Ecto neural progenitor cell (in vitro differentiated cells): ENCODE data around the gene CLCA4.

Source experiments
- DNase-seq: peaks from one replicate; pipeline ENCODE4 v3.0.0-alpha.2; 2018; ENCODE audit warnings: low spot score

CLCA4 gene

GRCh38 chr1:86546787-86547221 lies at the start of gene CLCA4:
Gene CLCA4 (plus strand): TSS chr1:86547078. CDS start chr1:86547120, 42 bp downstream.
- DNase-seq, result no peak

GRCh38 chr1:86498281-86498680 lies 48.6 kb upstream of the CLCA4 start:
- DNase-seq, result no peak

GRCh38 chr1:86499987-86500593 lies 46.8 kb upstream of the CLCA4 start:
- DNase-seq, result no peak

GRCh38 chr1:86500714-86501113 lies 46.2 kb upstream of the CLCA4 start:
- no peak for DNase-seq

GRCh38 chr1:86502125-86502646 lies 44.7 kb upstream of the CLCA4 start:
- peak; percentile 61 for DNase-seq

- peak; percentile 56 for DNase-seq
Measured at GRCh38 chr1:86502721-86503405, 44.0 kb upstream of the CLCA4 start.

- peak; percentile 62 for DNase-seq
Measured at GRCh38 chr1:86503406-86504136, 43.3 kb upstream of the CLCA4 start.

GRCh38 chr1:86504137-86504479 lies 42.8 kb upstream of the CLCA4 start:
- no peak for DNase-seq

GRCh38 chr1:86504895-86505563 lies 41.8 kb upstream of the CLCA4 start:
- DNase-seq, result no peak

- no peak for DNase-seq
Measured at GRCh38 chr1:86505564-86505902, 41.3 kb upstream of the CLCA4 start.

- DNase-seq, result no peak
Measured at GRCh38 chr1:86507935-86508582, 38.8 kb upstream of the CLCA4 start.

- DNase-seq, result no peak
Measured at GRCh38 chr1:86508583-86508969, 38.3 kb upstream of the CLCA4 start.

GRCh38 chr1:86515597-86515996 lies 31.3 kb upstream of the CLCA4 start:
- no peak for DNase-seq

- no peak for DNase-seq
Measured at GRCh38 chr1:86516335-86516734, 30.5 kb upstream of the CLCA4 start.

- no peak for DNase-seq
Measured at GRCh38 chr1:86517336-86517735, 29.5 kb upstream of the CLCA4 start.

GRCh38 chr1:86520789-86521521 lies 25.9 kb upstream of the CLCA4 start:
- DNase-seq, result no peak

- no peak for DNase-seq
Measured at GRCh38 chr1:86521522-86521891, 25.4 kb upstream of the CLCA4 start.

- no peak for DNase-seq
Measured at GRCh38 chr1:86522240-86522639, 24.6 kb upstream of the CLCA4 start.

GRCh38 chr1:86523670-86524354 lies 23.1 kb upstream of the CLCA4 start:
- no peak for DNase-seq

GRCh38 chr1:86527306-86527705 lies 19.6 kb upstream of the CLCA4 start:
- no peak for DNase-seq
